Measurements from ENCODE around the gene MMP24. TPM values are rescaled to one million over a fixed set of nuclear protein-coding genes. Genes with fewer than 3 reads are reported as not detected.

The MMP24 gene
- total RNA-seq, 1 donor from 2014 or later: 0.35 TPM

DNA sequence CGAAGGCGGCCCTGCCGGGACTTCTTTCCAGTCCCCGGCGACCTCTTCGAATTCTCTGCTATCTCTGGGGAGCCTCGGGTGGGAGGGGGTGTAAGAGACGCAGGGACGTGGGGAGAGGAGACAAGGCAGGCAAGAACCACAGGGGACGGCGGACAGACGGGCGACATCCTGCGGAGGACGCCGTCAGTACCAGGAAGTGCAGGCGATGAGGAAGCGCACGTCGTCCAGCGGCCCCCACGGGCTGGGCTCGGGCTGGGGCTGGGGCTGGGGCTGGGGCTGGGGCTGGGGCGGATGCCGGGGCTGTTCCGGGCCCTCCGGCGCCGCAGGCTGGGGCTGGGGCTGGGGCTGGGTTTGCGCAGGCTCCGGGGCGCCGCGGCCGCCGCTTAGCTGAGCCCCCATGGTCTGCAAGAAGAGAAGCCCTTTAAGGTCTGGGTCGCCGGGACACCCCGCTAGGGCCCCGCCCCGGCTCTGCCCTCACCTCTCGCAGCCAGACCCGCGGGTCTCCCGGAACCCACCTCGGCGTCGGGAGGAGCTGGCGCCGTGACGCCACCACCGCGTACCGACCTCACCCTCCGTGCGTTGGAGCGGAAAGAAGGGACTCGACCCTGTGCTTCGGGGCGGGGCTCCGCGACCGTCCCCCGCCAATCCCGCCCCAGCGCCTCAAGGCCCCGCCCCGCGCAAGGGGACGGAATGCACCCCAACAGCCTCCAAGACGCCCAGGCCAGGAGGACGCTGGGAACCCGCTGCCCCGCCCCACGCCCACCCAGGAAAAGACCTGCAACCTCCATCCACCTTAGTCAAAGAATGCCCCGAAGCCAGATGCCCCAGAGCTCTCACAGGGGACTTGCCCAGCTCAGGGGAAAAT lies 51.3 kb downstream of the MMP24 start, which contains the start of gene MMP24OS:
Gene MMP24OS (minus strand): TSS at position 592 of the 865 bp plus-strand sequence. CDS start 193 bp downstream, at position 399.
- peak; percentile 96 for DNase-seq (ENCODE audit: low spot score)

DNA sequence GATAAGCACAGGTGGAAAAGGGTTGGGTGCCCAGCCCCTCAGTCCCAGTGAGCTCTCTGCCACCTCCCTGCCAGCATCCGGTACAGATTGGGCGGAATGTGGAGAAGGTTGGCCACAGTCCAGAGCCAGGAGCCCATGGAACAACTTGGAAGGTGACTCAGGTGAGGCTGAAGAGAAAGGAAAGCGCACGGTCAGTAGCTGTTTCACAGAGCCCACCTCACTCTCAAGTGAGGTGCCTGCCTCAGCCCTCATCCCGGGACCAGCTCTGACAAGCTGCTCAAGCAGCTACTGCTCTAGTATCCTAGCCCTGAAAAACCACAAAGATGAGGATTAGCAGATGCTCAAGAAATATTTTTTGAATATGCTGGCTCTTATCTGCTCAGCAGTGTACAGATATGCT lies 52.5 kb downstream of the MMP24 start:
- no peak for DNase-seq (ENCODE audit: low spot score)

DNA sequence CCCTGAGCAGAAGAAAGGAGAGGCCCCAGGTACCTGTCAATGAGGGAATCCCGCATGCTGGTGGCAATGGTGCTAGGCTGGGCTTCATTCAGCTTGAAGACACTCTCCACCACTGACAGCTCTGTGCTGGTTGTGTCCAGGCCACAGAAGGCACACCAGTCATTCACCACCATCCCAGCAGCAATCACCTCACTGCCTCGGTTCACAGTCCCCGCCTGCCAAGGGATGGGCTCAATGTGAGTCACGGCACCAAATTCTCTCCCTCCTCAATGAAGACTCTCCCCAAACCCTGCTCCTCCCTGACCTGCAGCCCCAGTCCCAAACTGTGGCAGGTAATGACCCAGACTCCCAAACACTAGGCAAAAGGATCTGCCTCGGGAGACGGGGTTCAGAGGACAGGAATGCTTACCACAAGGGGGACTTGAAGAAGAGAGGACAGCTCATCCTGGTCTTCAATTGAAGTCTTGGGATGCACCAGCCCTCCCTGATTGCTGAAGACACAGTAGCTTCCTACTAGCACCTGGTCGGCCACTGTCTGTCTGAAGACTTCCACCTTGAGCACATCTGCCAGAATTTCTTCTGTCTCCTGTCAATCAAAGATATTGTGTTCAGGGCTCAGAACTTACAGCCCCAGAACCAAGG lies 53.2 kb downstream of the MMP24 start:
- DNase-seq (ENCODE audit: low spot score): no peak

DNA sequence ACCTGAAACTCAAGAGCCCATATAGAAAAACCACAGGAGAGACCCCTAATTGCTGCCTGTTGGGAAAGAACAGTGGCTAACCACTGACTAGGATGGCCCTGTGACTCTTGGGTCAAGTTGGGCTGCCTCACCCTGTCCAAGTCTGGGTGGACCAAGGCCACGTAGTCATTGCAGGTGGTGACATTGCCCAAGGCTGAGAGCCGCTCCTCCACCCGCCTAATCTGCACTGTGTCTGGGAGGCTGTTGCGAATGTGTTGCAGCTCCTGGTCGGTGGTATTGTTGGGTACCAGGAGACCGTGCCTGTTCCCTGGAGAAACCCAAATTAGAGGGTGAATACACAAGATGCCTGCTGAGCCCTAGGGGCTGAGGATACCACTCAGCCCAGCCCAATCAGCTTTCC lies 54.0 kb downstream of the MMP24 start:
- no peak for DNase-seq (ENCODE audit: low spot score)

DNA sequence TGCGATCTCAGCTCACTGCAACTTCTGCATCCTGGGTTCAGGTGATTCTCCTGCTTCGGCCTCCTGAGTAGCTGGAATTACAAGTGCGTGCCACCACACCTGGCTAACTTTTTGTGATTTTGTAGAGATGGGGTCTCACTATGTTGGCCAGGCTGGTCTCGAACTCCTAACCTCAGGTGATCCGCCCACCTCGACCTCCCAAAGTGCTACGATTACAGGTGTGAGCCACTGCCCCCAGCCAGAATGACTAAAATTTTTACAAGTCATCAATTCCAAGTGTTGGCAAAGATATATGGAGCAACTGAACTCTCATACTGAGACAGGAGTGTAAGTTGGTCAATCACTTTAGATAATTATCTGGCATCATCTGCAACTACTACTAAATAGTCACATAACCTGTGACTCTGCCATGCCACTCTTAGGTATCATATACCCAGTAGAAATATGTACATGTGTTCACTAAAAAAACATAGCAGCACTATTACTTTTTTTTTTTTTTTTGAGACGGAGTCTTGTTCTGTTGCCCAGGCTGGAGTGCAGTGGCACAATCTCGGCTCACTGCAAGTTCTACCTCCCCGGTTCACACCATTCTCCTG lies 55.1 kb downstream of the MMP24 start:
- DNase-seq (ENCODE audit: low spot score): no peak

DNA sequence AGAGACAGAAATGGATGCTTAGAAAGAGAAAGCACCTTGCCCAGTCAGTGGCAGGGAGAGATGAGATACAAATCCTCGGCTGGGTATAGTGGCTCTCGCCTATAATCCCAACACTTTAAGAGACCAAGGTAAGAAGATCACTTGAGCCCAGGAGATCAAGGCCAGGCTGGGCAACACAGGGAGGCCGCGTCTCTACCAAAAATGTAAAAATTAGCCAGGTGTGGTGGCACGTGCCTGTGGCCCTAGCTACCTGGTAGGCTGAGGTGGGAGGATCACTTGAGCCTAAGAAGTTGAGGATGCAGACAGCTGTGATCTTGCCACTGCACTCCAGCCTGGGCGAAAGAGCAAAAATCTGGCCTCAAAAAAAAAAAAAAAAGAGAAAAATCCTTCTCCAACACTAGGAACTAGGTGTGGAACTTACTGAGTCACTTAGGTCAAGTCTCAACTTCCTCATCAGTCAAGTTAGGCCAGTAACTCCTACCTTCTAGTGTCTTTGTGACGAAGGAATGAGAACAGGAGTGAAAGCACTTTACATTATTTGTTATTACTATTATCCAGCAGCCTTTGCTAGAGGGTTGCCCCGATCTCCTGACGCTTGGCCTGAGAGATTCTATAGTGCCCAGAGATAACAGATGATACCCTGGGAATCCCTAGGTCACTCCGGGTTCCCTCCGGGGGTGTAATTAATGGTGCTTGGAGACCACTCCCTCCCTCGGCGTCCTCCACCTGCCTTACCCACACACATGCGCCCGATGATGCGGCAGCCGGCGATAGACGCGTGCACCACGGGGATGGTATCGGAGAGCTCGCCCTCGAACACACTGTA lies 57.2 kb downstream of the MMP24 start:
- no peak for DNase-seq (ENCODE audit: low spot score)

DNA sequence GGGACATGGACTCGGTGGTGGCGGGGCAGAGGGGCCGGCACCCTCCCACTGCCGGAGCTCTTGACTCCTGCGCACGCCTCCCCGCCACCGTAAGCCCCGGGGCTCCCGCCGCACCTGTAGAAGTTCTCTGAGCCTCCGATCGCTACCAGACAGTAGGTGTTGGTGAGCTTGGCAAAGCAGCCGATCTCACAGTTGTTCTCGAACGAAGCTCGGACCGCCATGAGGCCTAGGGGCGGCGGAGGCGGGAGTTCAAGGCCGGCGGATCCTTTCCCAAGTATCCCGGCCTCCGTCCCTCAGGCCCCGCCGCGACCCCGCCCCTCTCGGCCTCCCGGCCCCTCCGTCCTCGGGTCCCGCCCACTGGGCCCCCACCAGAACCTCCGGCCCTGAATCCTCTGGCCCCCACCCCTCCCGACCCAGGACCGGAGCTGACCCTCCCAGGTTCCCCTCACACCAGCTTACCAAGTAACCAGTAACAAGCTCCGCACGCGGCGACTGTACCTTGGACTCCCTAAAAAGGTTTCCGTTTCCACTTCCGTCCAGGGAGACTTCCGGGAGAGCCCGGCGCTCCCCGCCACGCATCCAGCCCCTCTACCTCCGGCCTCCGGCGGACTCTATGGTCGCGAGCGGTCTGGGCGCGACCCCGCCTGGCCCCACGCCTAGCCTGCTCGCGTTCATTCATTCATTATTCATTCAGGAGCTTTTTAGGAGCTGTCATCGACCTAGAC lies 57.9 kb downstream of the MMP24 start, which contains the start of gene EIF6:
Gene EIF6 (minus strand): TSS at position 506 of the 725 bp plus-strand sequence. CDS start 285 bp downstream, at position 221.
- DNase-seq (ENCODE audit: low spot score): peak; percentile 93

DNA sequence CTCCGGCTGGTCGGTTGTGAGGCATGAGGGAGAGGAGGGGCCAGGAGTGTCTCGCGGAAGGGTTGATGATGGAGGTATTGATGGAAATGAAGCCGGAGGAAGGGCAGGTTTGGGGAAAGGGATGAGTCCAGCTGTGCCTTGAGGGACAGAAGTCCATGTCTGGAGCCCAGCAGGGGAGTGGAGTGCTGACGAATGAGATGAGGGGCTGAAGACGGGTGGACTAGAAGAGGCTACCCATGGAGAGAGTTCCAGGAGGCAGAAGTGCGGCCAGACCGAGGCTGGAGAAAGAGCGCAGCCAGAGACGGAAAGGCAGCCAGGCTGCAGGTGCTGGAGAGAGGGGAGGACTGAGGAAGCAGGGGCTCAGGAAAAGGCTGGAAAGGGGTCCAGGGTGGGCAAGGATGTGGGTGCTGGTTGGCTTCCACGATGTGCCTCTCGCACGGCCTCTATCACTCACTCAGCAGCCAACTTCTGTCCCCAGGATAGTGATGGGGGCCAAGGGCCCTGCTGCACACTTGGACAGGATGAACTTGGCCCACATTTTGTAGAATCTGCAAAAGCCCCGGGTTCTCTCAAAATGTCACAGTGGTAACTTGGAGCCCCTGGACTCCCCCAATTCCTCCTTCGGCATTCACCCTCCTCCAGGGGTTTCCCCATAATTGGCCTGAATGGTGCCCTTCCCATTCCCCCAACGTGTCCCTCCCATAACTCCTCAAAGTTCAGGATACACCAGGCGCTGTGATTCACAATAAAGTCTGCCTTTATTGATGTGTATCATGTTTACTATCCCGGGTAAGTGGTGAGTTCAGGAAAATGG lies 58.7 kb downstream of the MMP24 start:
- DNase-seq (ENCODE audit: low spot score): no peak

DNA sequence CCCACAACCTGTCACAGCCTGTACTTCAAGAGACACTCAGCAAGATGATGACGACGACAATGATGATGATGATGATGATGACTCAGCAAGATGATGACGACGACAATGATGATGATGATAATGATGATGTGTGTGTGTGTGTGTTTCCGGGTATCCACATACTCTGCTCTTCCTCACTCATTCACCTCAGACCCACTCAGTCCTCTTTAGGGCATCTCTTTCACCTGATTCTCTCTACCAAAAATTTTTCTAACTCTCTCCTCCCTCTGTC lies 59.3 kb downstream of the MMP24 start:
- DNase-seq (ENCODE audit: low spot score): no peak

DNA sequence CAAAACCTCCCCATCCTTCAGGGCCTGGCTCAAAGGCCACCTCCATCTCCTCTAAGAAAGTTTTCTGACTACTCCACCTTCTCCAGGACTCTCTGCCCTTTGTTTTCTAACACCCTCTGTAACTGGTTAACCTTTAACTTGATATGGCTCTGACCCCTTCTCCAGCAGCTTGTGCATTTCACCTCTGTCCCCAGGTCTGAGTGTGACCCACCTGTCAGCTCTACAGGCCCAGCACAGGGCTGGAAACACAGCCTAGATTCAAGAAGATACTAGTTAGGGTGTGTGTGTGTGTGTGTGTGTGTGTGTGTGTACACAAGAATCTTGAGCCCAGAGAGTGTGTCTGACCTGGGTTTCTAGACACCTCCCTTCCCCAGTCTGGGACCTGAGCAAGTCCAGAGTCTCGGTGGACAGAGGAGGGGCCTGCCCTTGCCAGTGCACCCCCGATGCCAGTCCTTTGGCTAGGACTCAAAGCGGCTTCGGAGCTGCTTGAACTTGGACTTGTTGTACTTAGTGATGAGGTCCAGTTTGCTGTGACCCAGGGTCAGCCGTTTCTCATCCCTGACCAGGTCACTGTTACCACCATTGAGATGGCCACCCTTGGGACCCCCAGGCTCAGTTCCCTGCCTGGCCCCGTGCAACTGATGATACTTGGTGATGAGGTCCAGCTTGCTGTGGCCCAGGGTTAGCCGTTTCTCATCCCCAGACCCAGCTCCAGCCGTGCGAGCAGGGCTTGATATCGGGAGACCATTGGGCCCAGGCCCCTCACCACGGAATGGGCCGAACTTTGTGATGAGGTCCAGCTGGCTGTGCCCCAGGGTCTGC lies 59.8 kb downstream of the MMP24 start:
- no peak for DNase-seq (ENCODE audit: low spot score)

DNA sequence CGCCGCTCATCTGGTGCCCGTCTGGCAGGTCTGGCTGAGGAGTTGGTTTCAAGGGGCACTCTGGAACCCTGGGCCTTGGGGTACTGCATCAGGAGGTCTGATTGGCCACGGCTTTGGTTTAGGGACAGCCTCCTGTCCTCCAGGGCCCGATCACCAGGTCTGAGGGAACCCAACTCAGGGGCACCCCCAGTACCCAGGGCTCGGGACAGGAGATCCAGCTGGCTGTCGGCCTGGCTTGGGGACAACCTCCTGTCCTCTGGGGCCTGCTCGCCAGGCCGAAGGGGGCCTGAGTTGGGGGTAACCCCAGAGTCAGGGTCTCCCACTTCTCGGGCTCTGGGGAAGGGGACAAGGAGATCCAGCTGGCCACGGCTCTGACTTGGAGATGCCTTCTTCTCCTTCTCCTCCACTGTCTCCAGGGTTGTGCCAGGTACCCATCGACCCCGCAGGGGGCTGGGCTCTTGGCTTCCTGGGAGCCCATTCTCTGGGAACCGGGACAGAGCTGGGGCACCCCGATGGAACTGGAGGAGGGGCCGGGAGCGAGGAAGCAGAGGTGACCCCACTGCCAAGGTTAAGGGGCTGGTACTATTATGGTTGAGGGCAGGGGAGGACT lies 60.5 kb downstream of the MMP24 start:
- no peak for DNase-seq (ENCODE audit: low spot score)

DNA sequence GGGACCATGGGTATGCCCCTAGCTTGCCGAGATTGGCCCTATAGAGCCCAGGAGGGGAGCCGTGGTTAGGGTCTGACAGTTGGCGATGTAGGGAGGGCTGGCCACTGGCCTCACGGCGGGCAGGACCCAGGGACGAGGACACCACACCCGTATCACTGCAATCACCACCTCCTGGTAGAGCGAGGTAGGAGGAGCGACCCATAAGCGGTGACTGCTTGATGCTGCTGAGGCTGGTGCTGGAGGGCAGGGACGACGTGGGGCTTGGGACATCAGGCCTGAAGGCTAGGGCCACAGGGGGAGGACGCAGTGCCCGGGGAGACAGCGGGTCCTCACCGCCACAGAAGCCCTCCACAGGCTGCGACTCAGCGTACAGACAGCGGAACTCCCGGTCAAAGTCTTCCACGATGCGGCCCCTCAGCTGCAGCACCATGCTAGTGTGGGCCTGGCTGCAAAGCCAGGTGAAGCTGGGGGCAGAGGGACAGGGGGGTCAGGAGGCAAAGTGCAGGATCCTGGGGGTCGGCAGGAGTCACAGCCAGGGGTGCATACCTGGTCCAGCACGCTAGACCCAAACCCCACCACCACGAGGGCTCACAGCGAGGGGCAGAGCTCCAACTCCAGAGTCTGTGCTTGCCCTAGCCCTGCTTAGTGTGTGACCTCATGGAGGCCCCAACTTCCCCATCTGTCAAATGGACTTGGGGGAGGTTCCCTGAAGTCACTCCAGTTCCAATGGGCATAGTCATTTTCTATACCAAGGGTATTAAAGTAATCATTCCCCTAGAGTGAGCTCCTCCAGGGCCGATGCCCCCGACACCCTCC lies 61.2 kb downstream of the MMP24 start:
- no peak for DNase-seq (ENCODE audit: low spot score)

DNA sequence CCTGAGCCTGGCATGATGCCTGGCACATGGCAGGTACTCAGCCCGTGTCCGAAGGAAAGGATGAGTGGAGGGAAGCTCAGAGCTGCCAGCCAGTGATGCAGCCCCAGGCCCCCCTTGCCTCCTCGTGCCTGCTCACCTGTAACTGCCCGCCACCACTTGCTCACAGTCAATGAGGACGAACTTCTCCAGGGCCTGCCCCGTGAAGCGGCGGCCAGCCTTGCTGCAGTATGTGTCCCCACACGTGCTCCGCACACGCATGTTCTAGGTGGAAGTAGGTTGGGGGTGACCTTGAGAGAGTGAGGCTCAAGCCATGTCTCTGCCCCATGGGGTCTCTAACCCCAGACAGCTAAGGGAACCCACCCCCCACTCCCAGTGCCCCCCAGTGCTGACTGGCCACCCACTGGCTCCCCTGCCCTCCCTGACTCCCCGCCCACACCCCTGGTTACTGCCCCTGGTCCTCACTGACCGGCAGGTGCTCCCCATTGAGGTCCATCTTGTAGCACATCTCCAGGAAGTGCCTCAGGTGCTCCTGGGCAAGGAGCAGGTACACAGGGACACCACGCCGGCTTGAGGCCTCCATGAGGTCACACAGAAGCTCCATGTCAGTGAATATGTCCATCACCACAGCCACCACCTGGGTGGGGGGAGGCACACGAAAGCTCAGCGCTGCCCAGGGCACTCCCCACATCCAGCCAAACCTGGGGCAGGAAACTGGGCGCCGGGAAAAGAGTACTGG lies 62.0 kb downstream of the MMP24 start:
- no peak for DNase-seq (ENCODE audit: low spot score)

DNA sequence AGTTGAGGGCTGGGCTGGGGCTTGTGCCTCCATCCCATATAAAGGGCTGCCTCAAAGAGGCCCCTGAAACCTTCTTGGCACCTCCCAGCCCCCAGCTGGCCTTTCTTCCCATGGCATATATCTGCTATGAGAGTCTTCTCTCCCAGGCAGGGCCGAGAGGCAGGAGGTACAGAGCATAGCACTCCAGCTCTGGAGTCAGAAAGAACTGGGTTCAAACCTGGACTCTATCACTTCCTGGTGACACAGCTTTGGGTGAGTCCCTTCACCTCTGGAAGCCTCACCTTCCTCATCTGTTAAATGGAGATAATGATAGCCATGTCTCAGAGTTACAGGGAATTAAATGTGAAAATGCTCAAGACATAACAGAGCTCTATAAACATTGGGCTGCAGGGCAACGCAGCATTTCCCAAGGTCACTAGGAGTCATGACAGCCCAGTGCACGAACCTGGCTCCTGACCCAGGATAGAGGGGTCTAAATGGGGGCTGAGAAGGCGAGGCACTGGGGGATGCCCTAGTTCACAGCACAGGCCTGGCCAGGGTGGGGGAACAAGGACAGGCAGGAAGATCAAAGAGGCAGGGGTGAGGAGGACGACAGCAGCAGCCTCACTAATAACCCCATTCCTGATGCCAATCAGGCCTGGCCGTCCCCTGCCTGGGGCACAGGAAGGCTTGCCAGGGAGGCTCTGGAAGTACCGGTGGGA lies 63.8 kb downstream of the MMP24 start:
- DNase-seq (ENCODE audit: low spot score): no peak

DNA sequence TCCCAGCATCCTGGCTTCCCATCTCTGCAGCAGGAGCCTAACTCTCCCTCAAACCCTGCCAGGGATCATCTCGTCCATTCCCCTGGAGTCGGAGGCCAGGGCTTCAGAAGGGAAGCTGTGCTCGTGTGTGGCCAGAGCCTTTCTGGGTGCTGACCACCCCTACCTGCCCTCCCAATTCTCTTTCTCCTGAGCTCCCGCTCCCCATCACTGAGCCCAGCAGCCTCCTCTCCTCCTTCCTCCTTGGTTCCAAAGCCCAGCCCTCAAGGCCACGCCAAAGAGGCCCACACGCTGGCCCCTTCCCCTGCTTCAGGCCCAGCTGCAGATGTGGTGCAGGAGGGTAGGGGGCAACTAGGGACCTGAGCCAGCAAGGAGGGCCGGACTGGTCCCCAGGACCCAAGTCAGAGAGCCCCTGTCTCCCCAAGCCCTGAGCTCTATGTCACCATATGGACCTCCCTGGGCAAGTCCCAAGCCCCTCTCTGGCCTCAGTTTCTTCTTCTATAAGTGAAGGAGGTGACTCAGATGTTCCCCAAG lies 64.5 kb downstream of the MMP24 start:
- DNase-seq (ENCODE audit: low spot score): no peak
